GM21717 (cell line): ENCODE results near the gene RUNDC3A.
"Not testable (repeated sequence)": the region's sequence is repeated elsewhere in the genome, so short reads cannot be mapped to it uniquely, and the experiment has no call there.

ENCODE experiments used
- ATAC-seq: cut with Tn5 transposase; IDR thresholded peaks from one replicate; pipeline ENCODE4 v1.9.1; 2021; ENCODE audit warnings: mild to moderate bottlenecking, moderate library complexity; ENCODE audit not compliant: unreplicated experiment

Gene RUNDC3A

GRCh38 chr17:44343510-44344209 is 35.3 kb downstream of the RUNDC3A start:
- ATAC-seq: no peak

GRCh38 chr17:44344939-44345453 is 36.6 kb downstream of the RUNDC3A start, which contains the start of gene GRN:
TSS of gene GRN (plus strand) at chr17:44345302. CDS start at chr17:44349165, 3,863 bp downstream.
- ATAC-seq: peak; percentile 44

- peak; percentile 9 for ATAC-seq
Measured at GRCh38 chr17:44345454-44346026, 37.1 kb downstream of the RUNDC3A start.

- ATAC-seq: no peak
Measured at GRCh38 chr17:44346064-44346844, 37.9 kb downstream of the RUNDC3A start.

- ATAC-seq: not testable (repeated sequence)
Measured at GRCh38 chr17:44347206-44348055, 39.0 kb downstream of the RUNDC3A start.

- ATAC-seq: peak; percentile 52
Measured at GRCh38 chr17:44348234-44348987, 40.0 kb downstream of the RUNDC3A start.

GRCh38 chr17:44348988-44349364 is 40.6 kb downstream of the RUNDC3A start:
- ATAC-seq: no peak

- ATAC-seq: no peak
Measured at GRCh38 chr17:44349553-44350070, 41.2 kb downstream of the RUNDC3A start.

- no peak for ATAC-seq
Measured at GRCh38 chr17:44350733-44351226, 42.4 kb downstream of the RUNDC3A start.

GRCh38 chr17:44351464-44351863 is 43.1 kb downstream of the RUNDC3A start:
- ATAC-seq: no peak

- no peak for ATAC-seq
Measured at GRCh38 chr17:44351961-44352827, 43.8 kb downstream of the RUNDC3A start.

- no peak for ATAC-seq
Measured at GRCh38 chr17:44352828-44353671, 44.6 kb downstream of the RUNDC3A start.

GRCh38 chr17:44353672-44354331 is 45.4 kb downstream of the RUNDC3A start:
- ATAC-seq: no peak

- ATAC-seq: no peak
Measured at GRCh38 chr17:44354582-44355561, 46.5 kb downstream of the RUNDC3A start.

GRCh38 chr17:44355642-44356099 is 47.3 kb downstream of the RUNDC3A start:
- ATAC-seq: no peak

GRCh38 chr17:44356241-44356640 is 47.8 kb downstream of the RUNDC3A start:
- no peak for ATAC-seq
